Thymus (tissue), 11 donors: ENCODE results near the gene MXD1. TPM values are rescaled to one million over a fixed set of nuclear protein-coding genes. Genes with fewer than 3 reads are reported as not detected.
"Not testable (repeated sequence)": the region's sequence is repeated elsewhere in the genome, so short reads cannot be mapped to it uniquely, and the experiment has no call there.

Experiments
- DNase-seq, 9 donors: peaks; one replicate each; pipeline ENCODE4 v3.0.0-alpha.2; 2013; ENCODE audit warnings: low spot score in 9 of 9, low read depth in 6 of 9, missing footprints in 1 of 9
- H3K27ac ChIP-seq, 2 donors: one replicate each; pipeline ENCODE4 v1.5.1; 2013; ENCODE audit warnings: control low read depth in 1 of 2, low read depth in 1 of 2, low read length in 1 of 2, mild to moderate bottlenecking in 1 of 2, moderate library complexity in 1 of 2
- H3K27me3 ChIP-seq, 2 donors: one replicate each; pipeline ENCODE4 v1.5.1; 2013; ENCODE audit warnings: low read length in 1 of 2; ENCODE audit not compliant: control insufficient read depth in 2 of 2, insufficient read depth in 1 of 2
- H3K36me3 ChIP-seq, 2 donors: one replicate each; pipeline ENCODE4 v1.5.1; 2013; ENCODE audit warnings: low read length in 1 of 2, mild to moderate bottlenecking in 1 of 2, moderate library complexity in 1 of 2; ENCODE audit not compliant: control insufficient read depth in 2 of 2, insufficient read depth in 2 of 2
- H3K4me1 ChIP-seq, 2 donors: one replicate each; pipeline ENCODE4 v1.5.1; 2013; ENCODE audit warnings: low read length in 2 of 2; ENCODE audit not compliant: control insufficient read depth in 2 of 2, insufficient read depth in 2 of 2
- H3K4me3 ChIP-seq, 2 donors: one replicate each; pipeline ENCODE4 v1.5.1; 2013; ENCODE audit warnings: low read length in 2 of 2, control low read depth in 1 of 2, mild to moderate bottlenecking in 1 of 2
- H3K9me3 ChIP-seq, 2 donors: one replicate each; pipeline ENCODE4 v1.5.1; 2013; ENCODE audit warnings: low read length in 1 of 2, mild to moderate bottlenecking in 1 of 2; ENCODE audit not compliant: control insufficient read depth in 2 of 2, insufficient read depth in 1 of 2
- WGBS: extraction: QIAGEN DNeasy Blood & Tissue Kit; methylation state at CpG from one replicate; pipeline ENCODE4 v1.1.7; 2013; 5-methylcytosine and 5-hydroxymethylcytosine counted together
- polyA plus RNA-seq: library from polyadenylated mRNA; stranded (reverse); fragments of 200-250 nt; gene quantifications from one replicate; pipeline ENCODE4 v1.2.3, GENCODE V29; 2013
- total RNA-seq: library from RNA; stranded (reverse); fragments of 120-200 nt; gene quantifications from one replicate; pipeline ENCODE4 v1.2.4, GENCODE V29; 2013
- donor health status: healthy.

MXD1 gene
- total and polyA plus RNA-seq, 2 donors = 12.7 to 12.8 TPM

DNA sequence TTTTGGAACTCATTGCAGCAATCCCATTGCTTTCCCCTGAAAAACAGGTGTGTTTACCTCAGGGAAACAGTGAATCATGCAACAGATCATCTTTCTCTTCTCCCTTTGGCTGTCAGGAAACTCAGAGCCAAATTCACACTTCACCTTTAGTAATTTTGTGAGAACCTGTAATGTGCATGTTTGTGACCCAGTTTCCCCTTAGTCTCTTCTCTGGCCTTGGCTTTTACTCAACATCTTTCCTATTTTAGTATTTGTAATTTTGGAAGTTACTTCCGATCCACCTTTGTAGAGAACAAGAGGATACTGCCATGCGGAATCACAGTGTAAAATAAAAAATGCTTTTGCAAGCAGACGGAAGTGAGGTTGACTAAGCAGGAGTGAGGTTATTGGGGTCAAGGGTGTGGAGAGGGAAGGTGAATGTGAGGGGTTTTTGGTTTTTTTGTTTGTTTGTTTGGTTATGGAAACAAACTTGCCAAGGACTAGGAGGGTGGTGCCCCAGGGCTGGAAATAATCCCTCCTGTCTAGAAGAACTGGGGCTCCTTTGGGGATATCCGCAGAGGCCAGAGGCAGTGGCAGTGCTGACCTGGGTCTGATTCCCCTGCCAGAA, 32.5 kb downstream of the MXD1 start:
- Histone ChIP-seq H3K27ac (peak overlapping the region; percentile 61 to 94), H3K4me3 (no peak overlapping the region), H3K9me3 (no peaks in the 10 kb centered on the region), H3K36me3 (peaks cover 9 to 18% of the 10 kb centered on the region in 2 donors), H3K4me1 (peaks cover 33 to 66% of the 10 kb centered on the region in 2 donors), H3K27me3 (no peaks in the 10 kb centered on the region)
- no peak for DNase-seq
- WGBS = 98% methylated on average over 4 of the region's 4 CpGs

DNA sequence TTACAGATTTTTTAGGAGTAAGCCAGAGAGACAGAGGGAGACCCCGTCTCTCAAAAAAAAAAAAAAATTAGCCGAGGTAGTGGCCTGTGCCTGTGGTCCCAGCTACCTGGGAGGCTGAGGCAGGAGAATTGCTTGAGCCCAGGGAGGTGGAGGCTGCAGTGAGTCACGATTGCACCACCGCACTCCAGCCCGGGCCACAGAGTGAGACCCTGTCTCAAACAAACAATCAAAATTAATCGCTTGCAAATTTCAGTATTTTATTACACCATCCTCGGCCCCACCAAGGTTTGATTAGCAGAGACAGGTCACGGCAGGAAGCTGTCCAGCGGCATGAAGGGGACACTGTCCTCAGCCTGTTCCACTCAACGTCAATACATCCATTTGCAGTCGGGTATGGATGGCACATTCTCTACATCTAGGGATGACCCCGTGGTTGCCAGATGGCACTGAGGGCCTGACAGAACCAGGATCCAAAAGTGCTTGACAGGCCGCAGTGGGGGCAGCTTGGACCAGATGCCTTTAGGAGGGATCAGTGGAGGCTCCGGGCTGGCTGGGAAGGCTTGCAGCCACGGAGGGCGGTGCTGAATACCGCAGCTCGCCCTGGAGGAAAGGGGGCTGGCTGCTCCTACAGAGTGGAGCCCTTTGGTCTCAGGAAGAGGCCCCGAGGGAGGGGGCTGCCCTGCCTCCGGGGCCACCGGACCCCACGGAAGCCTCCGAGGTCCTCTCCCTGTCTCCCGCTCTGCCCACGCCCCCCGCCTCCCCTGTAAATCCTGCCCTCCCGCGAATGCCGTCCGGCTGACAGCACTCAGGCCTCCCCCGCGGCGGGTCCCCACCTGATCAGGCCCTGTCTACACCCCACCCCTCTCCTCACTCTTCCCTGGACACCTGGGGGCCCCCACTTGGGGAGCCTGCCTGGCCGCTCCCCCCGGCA, 33.4 kb downstream of the MXD1 start:
- H3K27me3 ChIP-seq = no peaks in the 10 kb centered on the region
- no peak overlapping the region for H3K4me3 ChIP-seq
- H3K4me1 ChIP-seq = peaks cover 33 to 69% of the 10 kb centered on the region in 2 donors
- H3K36me3 ChIP-seq = peaks cover 4 to 10% of the 10 kb centered on the region in 2 donors
- 71% methylated on average over 35 of the region's 35 CpGs for WGBS
- DNase-seq = peak in 1 of 9 donors; percentile 42
- no peaks in the 10 kb centered on the region for H3K9me3 ChIP-seq
- H3K27ac ChIP-seq = no peak overlapping the region

DNA sequence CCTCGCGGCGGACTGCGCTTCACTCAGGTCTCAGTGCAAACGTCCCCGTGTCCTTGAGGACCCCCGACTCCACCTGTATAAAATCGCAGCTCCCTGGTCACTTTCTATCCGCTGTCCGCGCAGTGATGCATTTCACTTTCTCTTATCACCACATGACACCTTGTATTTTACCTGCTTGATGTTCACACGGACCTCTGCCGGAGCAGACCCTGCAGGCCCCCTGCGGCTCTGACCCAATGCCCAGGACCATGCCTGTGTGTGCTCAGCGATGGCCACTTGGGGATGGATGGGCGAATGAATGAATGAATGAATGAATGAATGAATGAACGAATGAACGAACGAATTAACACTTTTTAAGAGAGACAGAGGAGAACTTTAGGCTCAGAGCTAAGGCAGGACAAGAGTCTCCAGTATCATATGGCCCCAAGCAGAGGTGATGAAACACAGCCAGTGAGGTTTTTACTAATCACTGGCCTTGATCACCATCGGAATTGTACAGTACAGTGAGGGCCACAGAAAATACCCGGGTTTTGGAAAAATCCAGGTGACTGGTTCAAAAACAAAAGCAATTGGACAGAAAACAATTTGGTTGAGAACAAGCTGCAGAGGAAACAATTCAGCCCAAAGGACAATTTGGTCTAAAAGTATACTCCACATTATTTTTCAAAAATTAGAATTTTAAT, 34.2 kb downstream of the MXD1 start:
- DNase-seq = no peak
- H3K27me3 ChIP-seq = no peaks in the 10 kb centered on the region
- H3K9me3 ChIP-seq = no peaks in the 10 kb centered on the region
- H3K27ac ChIP-seq = no peak overlapping the region
- WGBS = 91% methylated on average over 21 of the region's 21 CpGs
- no peak overlapping the region for H3K4me3 ChIP-seq
- H3K36me3 ChIP-seq = peaks cover 0 to 2% of the 10 kb centered on the region in 2 donors
- peaks cover 30 to 61% of the 10 kb centered on the region in 2 donors for H3K4me1 ChIP-seq

DNA sequence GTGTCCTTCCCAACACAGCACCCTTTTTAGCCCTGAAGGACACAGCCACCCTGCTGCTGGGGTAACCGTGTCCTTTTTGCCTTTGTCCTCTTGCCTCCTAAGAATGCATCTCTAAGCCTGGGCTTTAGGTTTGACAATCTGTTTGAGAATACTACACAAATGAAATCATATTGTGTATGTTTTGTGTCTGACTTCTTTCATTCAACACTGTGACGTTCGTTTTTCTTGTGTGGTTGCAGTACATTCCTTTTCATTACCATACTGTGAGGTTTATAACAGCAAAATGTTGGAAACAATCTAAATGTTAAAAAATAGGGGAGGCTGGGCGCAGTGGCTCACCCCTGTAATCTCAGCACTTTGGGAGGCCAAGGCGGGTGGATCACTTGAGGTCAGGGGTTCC, 35.3 kb downstream of the MXD1 start:
- Histone ChIP-seq H3K9me3 (no peaks in the 10 kb centered on the region), H3K4me1 (peaks cover 28 to 59% of the 10 kb centered on the region in 2 donors), H3K27me3 (no peaks in the 10 kb centered on the region), H3K4me3 (no peak overlapping the region), H3K36me3 (no peaks in the 10 kb centered on the region), H3K27ac (no peak overlapping the region)
- no peak for DNase-seq
- 96% methylated on average over 5 of the region's 5 CpGs for WGBS

DNA sequence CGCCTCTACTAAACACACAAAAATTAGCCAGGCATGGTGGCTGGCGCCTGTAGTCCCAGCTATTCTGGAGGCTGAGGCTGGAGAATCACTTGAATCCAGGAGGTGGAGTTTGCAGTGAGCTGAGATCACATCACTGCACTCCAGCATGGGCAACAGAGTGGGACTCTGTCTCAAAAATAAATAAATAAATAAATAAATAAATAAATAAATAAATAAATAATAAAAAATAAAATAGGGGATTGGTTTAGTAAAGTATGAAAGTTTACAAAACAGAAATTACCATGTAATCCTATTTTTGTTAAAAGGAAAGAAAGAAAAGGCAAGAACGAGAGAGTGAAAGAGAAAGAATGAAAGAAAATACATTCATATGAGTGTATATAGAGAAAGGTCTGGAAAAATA, 35.8 kb downstream of the MXD1 start:
- not testable (repeated sequence) for H3K4me3 ChIP-seq, H3K36me3 ChIP-seq, H3K9me3 ChIP-seq, DNase-seq, H3K27me3 ChIP-seq, H3K27ac ChIP-seq
- 98% methylated on average over 3 of the region's 3 CpGs for WGBS
- peaks cover 23 to 59% of the 10 kb centered on the region in 2 donors for H3K4me1 ChIP-seq

DNA sequence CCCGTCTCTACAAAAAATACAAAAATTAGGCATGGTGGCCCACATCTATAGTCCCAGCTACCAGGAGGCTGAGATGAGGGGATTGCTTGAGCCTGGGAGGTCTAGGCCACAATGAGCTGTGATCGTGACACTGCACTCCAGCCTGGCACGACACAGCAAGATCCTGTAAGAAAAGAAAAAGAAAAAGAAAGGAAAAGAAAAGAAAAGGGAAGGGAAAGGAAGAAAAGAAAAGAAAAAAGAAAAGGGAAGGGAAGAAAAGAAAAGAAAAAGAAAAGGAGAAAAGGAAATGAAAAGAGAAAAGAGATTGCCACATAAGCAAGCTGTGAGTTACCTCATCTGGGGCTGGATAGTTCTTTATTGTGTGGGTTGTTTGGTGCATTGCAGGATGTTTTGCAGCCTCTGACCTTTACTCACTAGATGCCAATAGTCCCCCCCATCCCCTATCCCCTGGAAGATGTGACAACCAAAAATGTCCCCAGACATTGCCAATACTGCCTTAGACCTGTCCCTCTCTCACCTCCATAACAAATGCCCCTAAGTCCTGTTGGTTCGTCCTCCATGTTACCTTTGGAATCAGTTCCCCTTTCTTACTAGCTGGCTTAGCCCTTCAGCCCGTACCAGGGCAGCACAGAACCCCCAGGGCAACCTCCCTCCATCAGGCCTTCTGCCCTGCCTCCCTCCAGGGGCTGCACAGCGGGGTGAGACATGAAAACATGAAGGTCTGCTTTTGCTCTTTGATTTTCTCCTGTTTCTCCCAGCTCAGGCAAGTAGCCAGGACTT, 37.6 kb downstream of the MXD1 start:
- no peaks in the 10 kb centered on the region for H3K36me3 ChIP-seq
- H3K27me3 ChIP-seq = no peaks in the 10 kb centered on the region
- H3K4me3 ChIP-seq = no peak overlapping the region
- WGBS = 97% methylated on average over 6 of the region's 6 CpGs
- no peak for DNase-seq
- peaks cover 0 to under 1% of the 10 kb centered on the region in 2 donors for H3K9me3 ChIP-seq
- no peak overlapping the region for H3K27ac ChIP-seq
- peaks cover 6 to 45% of the 10 kb centered on the region in 2 donors for H3K4me1 ChIP-seq

DNA sequence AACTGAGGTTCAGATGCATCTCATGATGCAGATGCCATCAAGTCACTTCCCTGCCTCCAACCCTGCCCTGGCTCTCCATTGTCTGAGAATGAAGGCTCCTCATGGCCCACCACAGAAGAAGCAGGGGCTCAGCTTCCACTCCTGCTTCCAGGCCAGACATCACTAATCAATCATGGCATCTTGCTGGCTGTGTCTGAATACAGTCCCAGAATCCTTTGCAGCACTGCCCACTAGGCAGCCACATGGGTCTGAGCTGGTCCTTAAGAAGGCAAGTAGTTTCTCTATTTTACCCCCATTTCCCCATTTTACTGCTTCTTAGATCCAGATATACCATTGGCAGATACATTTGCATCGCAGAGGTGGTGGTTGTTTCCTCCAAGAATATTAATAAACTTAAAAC, 39.2 kb downstream of the MXD1 start:
- H3K4me3 ChIP-seq = no peak overlapping the region
- peaks cover 14 to 45% of the 10 kb centered on the region in 2 donors for H3K4me1 ChIP-seq
- peaks cover 0 to 9% of the 10 kb centered on the region in 2 donors for H3K9me3 ChIP-seq
- DNase-seq = no peak
- WGBS = 99% methylated on average over 1 of the region's 1 CpG
- H3K36me3 ChIP-seq = no peaks in the 10 kb centered on the region
- H3K27ac ChIP-seq = no peak overlapping the region
- no peaks in the 10 kb centered on the region for H3K27me3 ChIP-seq

DNA sequence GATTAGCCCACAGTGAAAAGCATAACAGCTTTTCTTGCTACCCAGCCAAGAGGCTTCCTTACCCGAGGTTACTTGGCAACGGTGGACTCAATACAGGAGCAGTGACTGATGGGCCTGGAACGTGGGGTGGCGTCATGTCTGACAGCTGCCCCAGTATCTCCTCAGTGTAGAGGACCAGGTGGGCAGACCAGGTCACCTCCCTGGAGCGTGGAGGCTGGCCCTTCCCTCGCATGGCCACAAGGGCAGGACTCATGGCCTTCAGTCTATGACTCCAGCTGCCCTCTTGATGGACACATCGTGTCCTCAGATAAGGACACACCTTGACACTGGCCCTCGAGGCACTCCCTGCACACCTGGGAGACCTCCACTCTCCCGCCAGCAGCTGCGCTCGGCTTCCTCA, 40.1 kb downstream of the MXD1 start:
- Histone ChIP-seq H3K4me1 (peaks cover 16 to 47% of the 10 kb centered on the region in 2 donors), H3K27ac (no peak overlapping the region), H3K4me3 (no peak overlapping the region), H3K27me3 (no peaks in the 10 kb centered on the region), H3K36me3 (no peaks in the 10 kb centered on the region), H3K9me3 (peaks cover 0 to 9% of the 10 kb centered on the region in 2 donors)
- DNase-seq = no peak
- 95% methylated on average over 11 of the region's 11 CpGs for WGBS
